GM12878 (cell line): Measurements from ENCODE around the gene CHD9. TPM values are rescaled to one million over a fixed set of nuclear protein-coding genes. Genes with fewer than 3 reads are reported as not detected.
"Not testable (repeated sequence)": the region's sequence is repeated elsewhere in the genome, so short reads cannot be mapped to it uniquely, and the experiment has no call there.

Experiments used
- ATAC-seq: fragments of 200-7000 bp; cut with Tn5 transposase; 3 replicates; pipeline ENCODE4 v1.9.1; 2020; ENCODE audit warnings: mild to moderate bottlenecking, moderate library complexity
- BruUV-seq: library from RNA; stranded (reverse); fragments of 400-500 nt; replicated peaks from 2 replicates; lab custom pipeline; 2021; lab: Mats Ljungman, UMichigan
- CTCF ChIA-PET: fragments of 300-600 bp; sonication (Branson Sonifier 250); formaldehyde crosslinking; extraction: SDS; loops from one replicate; lab custom pipeline; 2021; ENCODE audit warnings: inconsistent platforms; lab: Yijun Ruan, JAX
- POLR2A ChIA-PET: fragments of 350-600 bp; formaldehyde crosslinking; extraction: SDS; loops from one replicate; lab custom pipeline; 2021; ENCODE audit warnings: inconsistent platforms; lab: Charles Lee
- RAD21 ChIA-PET: fragments of 300-600 bp; sonication (Branson Sonifier 250); formaldehyde crosslinking; loops from one replicate; lab custom pipeline; 2023; ENCODE audit warnings: antibody characterized with exemption; ENCODE audit not compliant: unreplicated experiment; lab: Charles Lee
- SMC1A ChIA-PET: fragments of 300-600 bp; sonication (Branson Sonifier 250); formaldehyde crosslinking; loops from one replicate; lab custom pipeline; 2023; ENCODE audit not compliant: unreplicated experiment, uncharacterized antibody; lab: Charles Lee
- DNase-seq: peaks from one replicate; pipeline ENCODE4 v3.0.0-alpha.2; 2011; ENCODE audit warnings: low read depth, low spot score
- FAIRE-seq: peaks from 3 replicates; lab custom pipeline; 2011; peaks lifted over from hg19 to GRCh38; lab: Jason Lieb, UNC
- H2AFZ ChIP-seq: 2 replicates; pipeline ENCODE4 v1.6.0; 2011; ENCODE audit warnings: low read depth, low read length, control low read depth; ENCODE audit not compliant: control insufficient read depth
- H3K27ac ChIP-seq: 2 replicates; pipeline ENCODE4 v1.5.1; 2011; ENCODE audit warnings: control low read depth; ENCODE audit not compliant: control insufficient read depth, insufficient read depth
- H3K27me3 ChIP-seq, 2 experiments: replicated peaks in 1 of 2; 2 replicates each; pipeline versions ENCODE4 v1.6.0 to v1.6.1; 2011; ENCODE audit warnings: low read length in 1 of 2; ENCODE audit not compliant: control insufficient read depth in 2 of 2, insufficient read depth in 2 of 2
- H3K36me3 ChIP-seq, 2 experiments: 2 replicates each; pipeline ENCODE4 v1.5.1; 2011; ENCODE audit warnings: low read length in 1 of 2; ENCODE audit not compliant: control insufficient read depth in 2 of 2, insufficient read depth in 2 of 2
- H3K4me1 ChIP-seq: 2 replicates; pipeline ENCODE4 v1.6.1; 2011; ENCODE audit warnings: mild to moderate bottlenecking, low read length, moderate library complexity, mixed read lengths; ENCODE audit not compliant: control insufficient read depth, insufficient read depth
- H3K4me2 ChIP-seq: 2 replicates; pipeline ENCODE4 v1.6.0; 2011; ENCODE audit warnings: control low read depth; ENCODE audit not compliant: control insufficient read depth, insufficient read depth
- H3K4me3 ChIP-seq: fragments of 200-600 bp; sonication (generic); 2 replicates; pipeline ENCODE4 v1.5.1; 2016
- H3K79me2 ChIP-seq: 2 replicates; pipeline ENCODE4 v1.6.0; 2011; ENCODE audit warnings: low read length; ENCODE audit not compliant: control insufficient read depth, insufficient read depth
- H3K9ac ChIP-seq: 2 replicates; pipeline ENCODE4 v1.8.0; 2011; ENCODE audit warnings: low read length, control low read depth, mixed read lengths; ENCODE audit not compliant: control insufficient read depth, insufficient read depth
- H3K9me3 ChIP-seq: replicated peaks from 3 replicates; pipeline ENCODE4 v1.5.1; 2011; ENCODE audit warnings: mild to moderate bottlenecking, low read length; ENCODE audit not compliant: control insufficient read depth, insufficient read depth
- H4K20me1 ChIP-seq: 2 replicates; pipeline ENCODE4 v1.6.0; 2011; ENCODE audit not compliant: control insufficient read depth, insufficient read depth
- MEF2A ChIP-seq: IDR thresholded peaks from 2 replicates; pipeline ENCODE4 v1.6.1; 2011; ENCODE audit warnings: low read depth, mild to moderate bottlenecking, low read length, moderate library complexity; ENCODE audit not compliant: insufficient read depth
- MYB ChIP-seq: fragments of 150-350 bp; IDR thresholded peaks from 2 replicates; pipeline ENCODE4 v1.6.1; 2014; ENCODE audit warnings: mild to moderate bottlenecking, low read depth, low read length, borderline replicate concordance
- NKRF ChIP-seq: fragments of 450-650 bp; conservative IDR thresholded peaks from 2 replicates; pipeline ENCODE4 v1.6.1; 2017; ENCODE audit warnings: mild to moderate bottlenecking, moderate library complexity
- TAF1 ChIP-seq: IDR thresholded peaks from 2 replicates; pipeline ENCODE4 v1.6.1; 2011; ENCODE audit warnings: mild to moderate bottlenecking, low read depth, low read length, borderline replicate concordance
- WGBS: methylation state at CpG from one replicate; pipeline ENCODE4 v1.1.6; 2016; ENCODE audit warnings: low lambda C conversion rate; ENCODE audit not compliant: insufficient replicate concordance, insufficient coverage; ENCODE audit errors: missing lambda C conversion rate; 5-methylcytosine and 5-hydroxymethylcytosine counted together
- in situ Hi-C: fragments of 300-500 bp; cut with MboI; formaldehyde crosslinking; loops from 9 replicates; pipeline ENCODE4 v1.14.3; 2018; ENCODE audit warnings: mixed read lengths
- intact Hi-C: fragments of 100-400 bp; cut with micrococcal nuclease; formaldehyde crosslinking; loops from one replicate; pipeline ENCODE4 v1.14.2; 2022; ENCODE audit not compliant: unreplicated experiment
- polyA plus RNA-seq, 11 experiments: library from polyadenylated mRNA; depleted of rRNA in 4 of 11; unstranded in 6 of 11; stranded (reverse) in 5 of 11; fragments of >200 nt; fragmentation: Nextera tagmentation in 4 of 11; fragmentation: Illumina TruSeq in 1 of 11; extraction: Ambion mirVana in 4 of 11; extraction: Trizol in 1 of 11; gene quantifications; 1 replicate in 1 of 11; 2 replicates in 10 of 11; pipeline versions ENCODE4 v1.2.1 to v1.2.3, GENCODE V29; 2011 to 2016; ENCODE audit warnings: inconsistent platforms in 2 of 11, missing spikeins in 2 of 11, low read depth in 1 of 11
- total RNA-seq, 4 experiments: library from RNA; depleted of rRNA in 3 of 4; stranded (reverse); fragments of >200 nt in 3 of 4; fragmentation: Illumina TruSeq in 1 of 4; extraction: Trizol in 1 of 4; gene quantifications; 2 replicates each; pipeline versions ENCODE4 v1.2.1 to v1.2.3, GENCODE V29; 2013 to 2021
- TF ChIP-seq, protein P1 (sequence below): fragments of 450-650 bp; IDR thresholded peaks from 2 replicates; pipeline ENCODE4 v1.6.1; 2017; ENCODE audit warnings: mild to moderate bottlenecking, moderate library complexity

CHD9 gene
- total and polyA plus RNA-seq, 10 of the 15 experiments (the other 5 are each of a cell fraction or from before 2014, with no cell fraction given), result 29.2 to 95.7 (median 54.3) TPM

GRCh38 chr16:53045341-53046220 lies 9.2 kb upstream of the CHD9 start (continued):
- TF ChIP-seq, protein P1, sequence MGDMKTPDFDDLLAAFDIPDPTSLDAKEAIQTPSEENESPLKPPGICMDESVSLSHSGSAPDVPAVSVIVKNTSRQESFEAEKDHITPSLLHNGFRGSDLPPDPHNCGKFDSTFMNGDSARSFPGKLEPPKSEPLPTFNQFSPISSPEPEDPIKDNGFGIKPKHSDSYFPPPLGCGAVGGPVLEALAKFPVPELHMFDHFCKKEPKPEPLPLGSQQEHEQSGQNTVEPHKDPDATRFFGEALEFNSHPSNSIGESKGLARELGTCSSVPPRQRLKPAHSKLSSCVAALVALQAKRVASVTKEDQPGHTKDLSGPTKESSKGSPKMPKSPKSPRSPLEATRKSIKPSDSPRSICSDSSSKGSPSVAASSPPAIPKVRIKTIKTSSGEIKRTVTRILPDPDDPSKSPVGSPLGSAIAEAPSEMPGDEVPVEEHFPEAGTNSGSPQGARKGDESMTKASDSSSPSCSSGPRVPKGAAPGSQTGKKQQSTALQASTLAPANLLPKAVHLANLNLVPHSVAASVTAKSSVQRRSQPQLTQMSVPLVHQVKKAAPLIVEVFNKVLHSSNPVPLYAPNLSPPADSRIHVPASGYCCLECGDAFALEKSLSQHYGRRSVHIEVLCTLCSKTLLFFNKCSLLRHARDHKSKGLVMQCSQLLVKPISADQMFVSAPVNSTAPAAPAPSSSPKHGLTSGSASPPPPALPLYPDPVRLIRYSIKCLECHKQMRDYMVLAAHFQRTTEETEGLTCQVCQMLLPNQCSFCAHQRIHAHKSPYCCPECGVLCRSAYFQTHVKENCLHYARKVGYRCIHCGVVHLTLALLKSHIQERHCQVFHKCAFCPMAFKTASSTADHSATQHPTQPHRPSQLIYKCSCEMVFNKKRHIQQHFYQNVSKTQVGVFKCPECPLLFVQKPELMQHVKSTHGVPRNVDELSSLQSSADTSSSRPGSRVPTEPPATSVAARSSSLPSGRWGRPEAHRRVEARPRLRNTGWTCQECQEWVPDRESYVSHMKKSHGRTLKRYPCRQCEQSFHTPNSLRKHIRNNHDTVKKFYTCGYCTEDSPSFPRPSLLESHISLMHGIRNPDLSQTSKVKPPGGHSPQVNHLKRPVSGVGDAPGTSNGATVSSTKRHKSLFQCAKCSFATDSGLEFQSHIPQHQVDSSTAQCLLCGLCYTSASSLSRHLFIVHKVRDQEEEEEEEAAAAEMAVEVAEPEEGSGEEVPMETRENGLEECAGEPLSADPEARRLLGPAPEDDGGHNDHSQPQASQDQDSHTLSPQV, result no peak
- TF ChIP-seq MYB (no peak), NKRF (no peak), TAF1 (no peak), MEF2A (no peak)
- TF ChIP-seq, all 136 proteins: peak for 0

DNA sequence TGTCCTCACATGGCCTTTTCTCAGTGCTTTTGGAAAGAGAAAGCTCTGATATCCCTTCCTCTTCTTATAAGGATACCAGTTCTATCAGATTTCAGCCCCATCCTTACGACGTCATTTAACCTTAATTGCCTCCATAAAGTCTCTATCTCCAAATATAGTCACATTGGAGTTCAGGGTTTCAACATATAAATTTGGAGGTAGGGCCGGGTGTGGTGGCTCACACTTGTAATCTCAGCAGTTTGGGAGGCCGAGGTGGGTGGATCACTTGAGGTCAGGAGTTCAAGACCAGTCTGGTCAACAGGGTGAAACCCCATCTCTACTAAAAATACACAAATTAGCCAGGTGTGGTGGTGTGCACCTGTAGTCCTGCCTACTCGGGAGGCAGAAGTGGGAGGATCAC lies 7.3 kb upstream of the CHD9 start:
- H3K4me1 ChIP-seq, FAIRE-seq, H3K9ac ChIP-seq, H3K79me2 ChIP-seq, H3K27ac ChIP-seq, RAD21 ChIA-PET, intact Hi-C loops, H3K4me2 ChIP-seq, CTCF ChIA-PET, H3K36me3 ChIP-seq, H4K20me1 ChIP-seq, H3K4me3 ChIP-seq, DNase-seq, BruUV-seq, in situ Hi-C loops, SMC1A ChIA-PET, H3K9me3 ChIP-seq, H3K27me3 ChIP-seq, POLR2A ChIA-PET, ATAC-seq, H2AFZ ChIP-seq: not testable (repeated sequence)
- WGBS, result 80% methylated on average over 5 of the region's 5 CpGs
